ENCODE measurements around the gene FNDC1.

DNA sequence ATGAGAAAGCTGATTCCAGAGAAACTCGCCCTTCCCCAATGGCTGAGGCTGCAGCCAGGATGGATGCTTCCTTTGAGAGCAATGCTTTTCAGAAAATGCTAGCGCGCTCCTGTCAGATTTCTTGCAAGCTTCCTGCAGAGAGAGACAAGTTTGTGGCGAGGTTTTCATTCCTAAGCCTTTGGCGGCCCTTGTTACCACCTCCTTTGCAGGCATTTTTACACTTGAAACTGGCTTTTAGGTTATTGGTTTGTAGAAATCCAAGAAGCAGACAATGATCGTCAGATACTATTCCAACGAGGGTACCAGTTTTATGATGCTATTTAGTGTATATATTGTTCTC lies 1.1 kb downstream of the FNDC1 start:
- TF ChIP-seq FOXP2 (optimal IDR thresholded peaks at IDR 0.05; ENCODE audit: borderline replicate concordance, extremely low read depth, extremely low read length, insufficient read depth) (no peak), TAF1 (IDR thresholded peaks at IDR 0.05; ENCODE audit: borderline replicate concordance, insufficient read depth, low read length) (no peak), POLR2AphosphoS5 (IDR thresholded peaks at IDR 0.05; ENCODE audit: low read depth, low read length) (no peak), SIN3A (IDR thresholded peaks at IDR 0.05; ENCODE audit: borderline replicate concordance, insufficient read depth, low read length) (no peak)
- TF ChIP-seq, protein P1, sequence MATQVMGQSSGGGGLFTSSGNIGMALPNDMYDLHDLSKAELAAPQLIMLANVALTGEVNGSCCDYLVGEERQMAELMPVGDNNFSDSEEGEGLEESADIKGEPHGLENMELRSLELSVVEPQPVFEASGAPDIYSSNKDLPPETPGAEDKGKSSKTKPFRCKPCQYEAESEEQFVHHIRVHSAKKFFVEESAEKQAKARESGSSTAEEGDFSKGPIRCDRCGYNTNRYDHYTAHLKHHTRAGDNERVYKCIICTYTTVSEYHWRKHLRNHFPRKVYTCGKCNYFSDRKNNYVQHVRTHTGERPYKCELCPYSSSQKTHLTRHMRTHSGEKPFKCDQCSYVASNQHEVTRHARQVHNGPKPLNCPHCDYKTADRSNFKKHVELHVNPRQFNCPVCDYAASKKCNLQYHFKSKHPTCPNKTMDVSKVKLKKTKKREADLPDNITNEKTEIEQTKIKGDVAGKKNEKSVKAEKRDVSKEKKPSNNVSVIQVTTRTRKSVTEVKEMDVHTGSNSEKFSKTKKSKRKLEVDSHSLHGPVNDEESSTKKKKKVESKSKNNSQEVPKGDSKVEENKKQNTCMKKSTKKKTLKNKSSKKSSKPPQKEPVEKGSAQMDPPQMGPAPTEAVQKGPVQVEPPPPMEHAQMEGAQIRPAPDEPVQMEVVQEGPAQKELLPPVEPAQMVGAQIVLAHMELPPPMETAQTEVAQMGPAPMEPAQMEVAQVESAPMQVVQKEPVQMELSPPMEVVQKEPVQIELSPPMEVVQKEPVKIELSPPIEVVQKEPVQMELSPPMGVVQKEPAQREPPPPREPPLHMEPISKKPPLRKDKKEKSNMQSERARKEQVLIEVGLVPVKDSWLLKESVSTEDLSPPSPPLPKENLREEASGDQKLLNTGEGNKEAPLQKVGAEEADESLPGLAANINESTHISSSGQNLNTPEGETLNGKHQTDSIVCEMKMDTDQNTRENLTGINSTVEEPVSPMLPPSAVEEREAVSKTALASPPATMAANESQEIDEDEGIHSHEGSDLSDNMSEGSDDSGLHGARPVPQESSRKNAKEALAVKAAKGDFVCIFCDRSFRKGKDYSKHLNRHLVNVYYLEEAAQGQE (IDR thresholded peaks at IDR 0.05; ENCODE audit: insufficient read depth in 1 of 2, low read depth in 2 of 2, low read length in 2 of 2): no peak

All from PFSK-1 (cell line).